GM12875 (cell line): ENCODE measurements around the gene GCDH.

Experiments
- H3K4me3 ChIP-seq: one replicate; pipeline ENCODE4 v1.5.1; 2011; ENCODE audit warnings: low read depth, low read length, control low read depth
- TF ChIP-seq, protein P1 (sequence below): IDR thresholded peaks from 2 replicates; pipeline ENCODE4 v1.5.1; 2011; ENCODE audit warnings: low read depth, mild to moderate bottlenecking, control low read depth, inconsistent platforms, low read length, moderate library complexity, borderline replicate concordance; ENCODE audit not compliant: insufficient read depth

GCDH gene

DNA sequence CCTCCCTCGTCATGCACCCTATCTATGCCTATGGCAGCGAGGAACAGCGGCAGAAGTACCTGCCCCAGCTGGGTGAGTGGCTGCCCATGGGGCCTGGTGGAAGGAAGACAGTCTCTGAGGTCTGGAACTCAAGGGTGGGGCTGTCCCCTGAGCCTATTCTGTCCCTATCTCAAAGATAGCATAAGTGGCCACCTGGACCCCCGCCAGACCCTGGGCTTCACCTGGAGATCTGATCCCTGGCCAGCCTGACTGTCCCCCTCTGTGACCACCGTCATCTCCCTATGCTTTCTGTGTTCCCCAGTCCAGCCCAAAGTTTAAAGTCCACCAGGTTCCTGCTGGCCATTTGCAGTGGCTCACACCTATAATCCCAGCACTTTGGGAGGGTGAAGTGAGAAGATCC, 2.6 kb downstream of the GCDH start:
- TF ChIP-seq, protein P1, sequence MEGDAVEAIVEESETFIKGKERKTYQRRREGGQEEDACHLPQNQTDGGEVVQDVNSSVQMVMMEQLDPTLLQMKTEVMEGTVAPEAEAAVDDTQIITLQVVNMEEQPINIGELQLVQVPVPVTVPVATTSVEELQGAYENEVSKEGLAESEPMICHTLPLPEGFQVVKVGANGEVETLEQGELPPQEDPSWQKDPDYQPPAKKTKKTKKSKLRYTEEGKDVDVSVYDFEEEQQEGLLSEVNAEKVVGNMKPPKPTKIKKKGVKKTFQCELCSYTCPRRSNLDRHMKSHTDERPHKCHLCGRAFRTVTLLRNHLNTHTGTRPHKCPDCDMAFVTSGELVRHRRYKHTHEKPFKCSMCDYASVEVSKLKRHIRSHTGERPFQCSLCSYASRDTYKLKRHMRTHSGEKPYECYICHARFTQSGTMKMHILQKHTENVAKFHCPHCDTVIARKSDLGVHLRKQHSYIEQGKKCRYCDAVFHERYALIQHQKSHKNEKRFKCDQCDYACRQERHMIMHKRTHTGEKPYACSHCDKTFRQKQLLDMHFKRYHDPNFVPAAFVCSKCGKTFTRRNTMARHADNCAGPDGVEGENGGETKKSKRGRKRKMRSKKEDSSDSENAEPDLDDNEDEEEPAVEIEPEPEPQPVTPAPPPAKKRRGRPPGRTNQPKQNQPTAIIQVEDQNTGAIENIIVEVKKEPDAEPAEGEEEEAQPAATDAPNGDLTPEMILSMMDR = no peak
- no peak overlapping the region for H3K4me3 ChIP-seq

DNA sequence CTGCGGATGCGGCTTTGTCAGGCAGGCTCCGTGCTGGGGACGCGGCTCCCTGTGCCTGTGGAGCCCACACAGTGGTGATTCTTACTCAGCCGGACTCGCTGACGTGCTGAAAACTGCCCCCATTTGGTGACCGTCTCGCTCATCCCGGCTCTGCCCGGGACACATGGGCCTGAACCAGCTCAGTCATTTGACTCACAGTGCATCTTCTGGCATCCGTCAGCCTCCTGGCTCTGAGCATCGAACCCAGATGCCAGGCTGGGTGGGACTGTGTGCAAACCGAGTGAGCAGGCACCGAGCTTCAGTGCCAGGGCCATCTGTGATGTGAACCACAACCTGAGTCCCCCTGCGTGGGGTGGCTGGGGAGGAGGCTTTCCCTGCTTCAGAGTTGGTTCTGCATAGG, 5.5 kb downstream of the GCDH start:
- no peak overlapping the region for H3K4me3 ChIP-seq
- TF ChIP-seq, protein P1 = no peak

DNA sequence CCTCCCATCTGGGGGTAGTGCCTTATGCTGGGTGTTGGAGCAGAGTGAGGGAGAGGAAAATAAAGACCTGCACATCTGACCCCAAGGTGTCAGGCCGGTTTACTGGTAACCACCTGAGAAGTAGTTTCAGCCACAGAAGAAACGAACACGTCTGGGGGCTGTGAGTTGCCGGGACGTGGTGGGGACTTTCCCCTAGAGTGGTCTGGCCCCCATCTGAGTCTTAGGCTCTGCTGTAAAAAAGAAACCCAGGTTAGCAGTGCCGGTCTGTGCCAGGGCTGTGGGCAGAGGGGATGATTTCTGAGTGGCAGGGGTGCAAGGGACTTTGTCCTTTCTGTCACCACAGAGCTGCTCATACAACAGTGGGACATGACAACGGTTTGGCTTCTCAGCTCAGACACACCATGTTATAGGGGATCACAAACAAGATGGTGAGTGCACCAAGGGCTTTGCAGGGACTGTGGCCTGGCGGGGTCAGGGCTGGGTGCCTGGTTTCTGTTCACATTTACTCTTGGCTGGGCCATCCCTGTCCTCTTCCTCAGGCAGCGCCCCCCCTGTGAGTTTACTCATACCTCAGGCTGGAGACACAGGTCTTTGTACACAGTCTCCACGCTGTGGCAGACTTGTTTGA, 9.0 kb downstream of the GCDH start:
- H3K4me3 ChIP-seq = no peak overlapping the region
- TF ChIP-seq, protein P1 = no peak

DNA sequence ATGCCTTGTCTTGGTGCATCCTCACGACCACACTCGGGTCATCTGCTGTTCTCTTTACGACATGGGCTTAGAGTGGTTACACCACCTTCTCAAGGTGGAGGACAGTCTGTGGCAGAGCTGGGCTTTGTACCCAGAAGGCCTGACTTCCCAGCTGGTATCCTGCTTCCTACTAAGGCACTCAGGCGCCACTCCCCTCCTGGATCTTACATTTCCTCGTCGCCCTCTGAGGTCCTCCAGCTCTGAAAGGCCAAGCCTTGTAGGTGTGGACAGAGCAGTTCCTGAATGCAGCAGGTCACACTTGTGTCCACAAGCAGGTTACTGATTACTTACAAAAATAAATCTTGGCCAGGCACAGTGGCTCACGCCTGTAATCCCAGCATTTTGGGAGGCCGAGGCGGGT, 16.2 kb downstream of the GCDH start:
- H3K4me3 ChIP-seq = no peak overlapping the region
- TF ChIP-seq, protein P1 = no peak

DNA sequence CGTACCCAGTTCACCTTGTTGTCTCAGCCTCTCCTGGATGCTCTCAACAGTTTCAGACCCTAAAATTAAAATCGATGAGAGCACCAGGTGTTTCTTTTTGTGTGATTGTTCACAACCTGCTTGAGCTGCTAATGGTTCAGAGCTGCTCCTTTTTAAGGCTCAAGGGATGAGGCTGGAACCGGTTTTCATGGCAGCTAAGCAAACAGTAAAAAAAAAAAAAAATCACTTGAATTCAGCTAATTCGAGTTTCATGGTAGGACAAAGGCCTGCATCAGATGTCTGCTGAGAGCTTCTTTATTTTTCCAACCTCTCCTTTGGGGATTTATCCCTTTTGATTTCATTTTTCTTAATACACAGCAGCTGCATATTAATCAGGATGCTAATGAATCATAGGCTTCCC, 21.6 kb downstream of the GCDH start:
- H3K4me3 ChIP-seq = no peak overlapping the region
- TF ChIP-seq, protein P1 = no peak

DNA sequence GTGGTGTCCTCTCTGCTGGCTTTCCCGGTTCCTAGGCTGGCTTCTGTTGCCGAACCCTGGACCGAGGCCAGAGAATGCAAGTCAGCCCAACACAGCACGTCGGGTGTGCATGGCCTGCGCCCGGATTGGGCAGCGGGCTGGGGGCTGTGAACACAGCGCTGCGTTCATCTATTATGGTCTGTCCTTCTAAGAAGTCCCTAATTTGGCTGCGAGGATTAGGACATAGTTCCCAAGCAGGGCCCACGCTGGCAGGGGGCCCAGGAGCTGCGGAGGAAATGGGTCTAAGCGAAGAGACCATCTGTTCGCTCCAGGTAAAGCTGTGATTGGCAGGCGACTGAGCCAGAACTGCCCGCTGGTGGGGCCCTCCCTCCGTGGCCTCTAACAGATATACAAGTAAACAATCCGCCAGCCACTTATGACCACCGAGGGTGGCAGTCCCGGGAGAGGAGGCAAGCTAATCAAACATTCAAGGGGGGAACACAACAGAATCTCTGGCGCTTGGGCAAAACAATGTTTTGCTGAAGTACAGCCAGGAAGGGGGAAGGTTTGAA, 22.1 kb downstream of the GCDH start:
- H3K4me3 ChIP-seq = no peak overlapping the region
- TF ChIP-seq, protein P1 = no peak
